ENCODE results near the gene MAGI1.

- TF ChIP-seq CTCF (IDR thresholded peaks at IDR 0.05; ENCODE audit: insufficient read depth, low read length): no peak
- no peak for TF ChIP-seq POLR2AphosphoS5 (IDR thresholded peaks at IDR 0.05; ENCODE audit: low read depth)
- TF ChIP-seq GABPA (IDR thresholded peaks at IDR 0.05; ENCODE audit: low read depth): no peak
Measured at GRCh38 chr3:65930648-65931047, 108.1 kb downstream of the MAGI1 start.

Data from HL-60 (cell line).